H1 (cell line): ENCODE measurements around the gene LAT. TPM values are rescaled to one million over a fixed set of nuclear protein-coding genes. Genes with fewer than 3 reads are reported as not detected.

Experiments
- CTCF ChIA-PET: fragments of 300-600 bp; sonication (Branson Sonifier 250); formaldehyde crosslinking; loops from one replicate; lab custom pipeline; 2021; ENCODE audit not compliant: partially characterized antibody; lab: Charles Lee
- POLR2A ChIA-PET: fragments of 300-600 bp; sonication (Branson Sonifier 250); formaldehyde crosslinking; loops from one replicate; lab custom pipeline; 2021; ENCODE audit warnings: inconsistent platforms; ENCODE audit not compliant: partially characterized antibody; lab: Charles Lee
- DNase-seq, 2 experiments: peaks; one replicate each; pipeline versions ENCODE4 v3.0.0 to v3.0.0-alpha.2; 2010 to 2022; ENCODE audit warnings: low spot score in 2 of 2, low read depth in 1 of 2, mixed read lengths in 1 of 2
- FAIRE-seq: peaks from 2 replicates; lab custom pipeline; 2011; peaks lifted over from hg19 to GRCh38; lab: Jason Lieb, UNC
- H2AFZ ChIP-seq: 2 replicates; pipeline ENCODE4 v1.8.1; 2012; ENCODE audit warnings: low read length, inconsistent platforms
- H2AK5ac ChIP-seq: 2 replicates; pipeline ENCODE4 v1.6.1; 2013; ENCODE audit warnings: low read depth, low read length
- H2BK120ac ChIP-seq: replicated peaks from 2 replicates; pipeline ENCODE3; 2013; ENCODE audit warnings: low read depth, low read length, inconsistent platforms
- H2BK12ac ChIP-seq: 2 replicates; pipeline ENCODE4 v1.6.1; 2013; ENCODE audit warnings: low read depth, low read length
- H2BK15ac ChIP-seq: 2 replicates; pipeline ENCODE4 v1.6.1; 2013; ENCODE audit warnings: low read length
- H2BK20ac ChIP-seq: 2 replicates; pipeline ENCODE4 v1.6.1; 2013; ENCODE audit warnings: low read length
- H2BK5ac ChIP-seq: 2 replicates; pipeline ENCODE4 v1.6.1; 2013; ENCODE audit warnings: low read depth, low read length
- H3K14ac ChIP-seq: 2 replicates; pipeline ENCODE4 v1.6.1; 2013; ENCODE audit warnings: inconsistent platforms; ENCODE audit not compliant: insufficient read length
- H3K18ac ChIP-seq: 2 replicates; pipeline ENCODE4 v1.6.1; 2013; ENCODE audit warnings: low read length; ENCODE audit errors: extremely low read depth
- H3K23ac ChIP-seq: 2 replicates; pipeline ENCODE4 v1.6.1; 2013; ENCODE audit warnings: inconsistent platforms; ENCODE audit not compliant: insufficient read length
- H3K23me2 ChIP-seq: 2 replicates; pipeline ENCODE4 v1.6.1; 2013; ENCODE audit warnings: low read depth, low read length
- H3K27ac ChIP-seq: 2 replicates; pipeline ENCODE4 v1.6.1; 2011; ENCODE audit warnings: low read depth, low read length, inconsistent platforms
- H3K27me3 ChIP-seq, 4 experiments: replicated peaks in 1 of 4; 1 replicate in 1 of 4; 2 replicates in 3 of 4; pipeline versions ENCODE4 v1.6.1 to v1.8.1; 2011 to 2013; ENCODE audit warnings: low read length in 3 of 4, mild to moderate bottlenecking in 3 of 4, inconsistent platforms in 2 of 4, mixed read lengths in 2 of 4, moderate library complexity in 1 of 4; ENCODE audit not compliant: control insufficient read depth in 3 of 4, insufficient read depth in 3 of 4; ENCODE audit errors: extremely low read depth in 1 of 4
- H3K36me3 ChIP-seq, 4 experiments: 2 replicates each; pipeline versions ENCODE4 v1.6.1 to v1.8.1; 2011 to 2013; ENCODE audit warnings: mild to moderate bottlenecking in 4 of 4, low read length in 3 of 4, moderate library complexity in 2 of 4, control low read depth in 1 of 4, inconsistent platforms in 1 of 4; ENCODE audit not compliant: insufficient read depth in 4 of 4, control insufficient read depth in 2 of 4
- H3K4ac ChIP-seq: replicated peaks from 2 replicates; pipeline ENCODE3; 2013; ENCODE audit warnings: low read length, low read depth, mixed read lengths, inconsistent platforms; ENCODE audit not compliant: insufficient read length
- H3K4me1 ChIP-seq, 4 experiments: replicated peaks in 1 of 4; 1 replicate in 1 of 4; 2 replicates in 3 of 4; pipeline versions ENCODE4 v1.6.1 to v1.8.1; 2011 to 2013; ENCODE audit warnings: low read length in 3 of 4, inconsistent platforms in 2 of 4, mixed read lengths in 1 of 4; ENCODE audit not compliant: insufficient read depth in 4 of 4, control insufficient read depth in 3 of 4
- H3K4me2 ChIP-seq, 2 experiments: 2 replicates each; pipeline versions ENCODE4 v1.6.1 to v1.8.1; 2011 to 2013; ENCODE audit warnings: low read depth in 2 of 2, low read length in 2 of 2, control low read depth in 1 of 2, inconsistent platforms in 1 of 2, mild to moderate bottlenecking in 1 of 2; ENCODE audit not compliant: insufficient read depth in 1 of 2
- H3K4me3 ChIP-seq, 4 experiments: fragments of 200-600, 300-600 bp in 1 of 4; sonication (generic), shearing (Covaris generic), sonication (Bioruptor Twin) in 1 of 4; 2 replicates each; pipeline versions ENCODE4 v1.5.1 to v1.8.1; 2011 to 2016; ENCODE audit warnings: low read length in 4 of 4, low read depth in 3 of 4, control low read depth in 2 of 4, inconsistent platforms in 2 of 4, mild to moderate bottlenecking in 2 of 4, mixed read lengths in 1 of 4, moderate library complexity in 1 of 4; ENCODE audit not compliant: insufficient read depth in 2 of 4; ENCODE audit errors: extremely low read depth in 1 of 4
- H3K56ac ChIP-seq: replicated peaks from 2 replicates; pipeline ENCODE3; 2013; ENCODE audit warnings: low read depth, mild to moderate bottlenecking, mixed read lengths, low read length, inconsistent platforms; ENCODE audit not compliant: insufficient read length
- H3K79me1 ChIP-seq: 2 replicates; pipeline ENCODE4 v1.6.1; 2013; ENCODE audit warnings: low read depth, low read length, control low read depth
- H3K79me2 ChIP-seq, 2 experiments: 2 replicates each; pipeline versions ENCODE4 v1.6.1 to v1.8.1; 2012 to 2013; ENCODE audit warnings: low read length in 2 of 2, mild to moderate bottlenecking in 2 of 2, inconsistent platforms in 1 of 2; ENCODE audit not compliant: insufficient read depth in 2 of 2, control insufficient read depth in 1 of 2
- H3K9ac ChIP-seq, 4 experiments: replicated peaks in 1 of 4; 1 replicate in 1 of 4; 2 replicates in 3 of 4; pipeline versions ENCODE4 v1.6.1 to v1.8.1; 2011 to 2013; ENCODE audit warnings: low read depth in 3 of 4, low read length in 3 of 4, control low read depth in 2 of 4, mild to moderate bottlenecking in 2 of 4, moderate library complexity in 2 of 4, inconsistent platforms in 1 of 4; ENCODE audit errors: extremely low read depth in 1 of 4
- H3K9me3 ChIP-seq, 2 experiments: 2 replicates each; pipeline versions ENCODE4 v1.6.1 to v1.8.1; 2012 to 2013; ENCODE audit warnings: mild to moderate bottlenecking in 2 of 2, moderate library complexity in 2 of 2, control low read depth in 1 of 2, inconsistent platforms in 1 of 2, low read depth in 1 of 2, low read length in 1 of 2, mixed read lengths in 1 of 2; ENCODE audit not compliant: insufficient read depth in 2 of 2
- H4K20me1 ChIP-seq, 2 experiments: replicated peaks in 1 of 2; 2 replicates each; pipeline versions ENCODE3 to v1.8.1; 2011 to 2013; ENCODE audit warnings: inconsistent platforms in 2 of 2, low read length in 2 of 2, mild to moderate bottlenecking in 1 of 2; ENCODE audit not compliant: insufficient read depth in 2 of 2, control insufficient read depth in 1 of 2
- H4K5ac ChIP-seq: 2 replicates; pipeline ENCODE4 v1.6.1; 2013; ENCODE audit warnings: low read length, low read depth, mixed read lengths, inconsistent platforms; ENCODE audit not compliant: insufficient read length
- H4K8ac ChIP-seq: 2 replicates; pipeline ENCODE4 v1.8.0; 2013; ENCODE audit warnings: mild to moderate bottlenecking, moderate library complexity, low read length, inconsistent platforms; ENCODE audit not compliant: insufficient read depth; ENCODE audit errors: extremely low read depth
- H4K91ac ChIP-seq: replicated peaks from 2 replicates; pipeline ENCODE3; 2013; ENCODE audit warnings: low read length, mixed read lengths, inconsistent platforms; ENCODE audit not compliant: insufficient read length
- WGBS, 2 experiments: shearing (Covaris generic) in 1 of 2; methylation state at CpG; one replicate each; pipeline versions ENCODE4 v1.1.6 to v1.1.7; 2013 to 2015; ENCODE audit warnings: low lambda C conversion rate in 2 of 2, mixed read lengths in 2 of 2, inconsistent platforms in 1 of 2, low coverage in 1 of 2, missing lambda C conversion rate in 1 of 2; ENCODE audit not compliant: insufficient replicate concordance in 2 of 2, insufficient coverage in 1 of 2, insufficient read length in 1 of 2; ENCODE audit errors: extremely low coverage in 1 of 2, missing lambda C conversion rate in 1 of 2; 5-methylcytosine and 5-hydroxymethylcytosine counted together
- polyA plus RNA-seq, 7 experiments: library from polyadenylated mRNA; depleted of rRNA in 3 of 7; stranded (reverse) in 5 of 7; unstranded in 2 of 7; fragments of >200 nt in 5 of 7; fragments of 200-250 nt in 2 of 7; gene quantifications; 1 replicate in 5 of 7; 2 replicates in 1 of 7; 4 replicates in 1 of 7; pipeline versions ENCODE4 v1.2.1 to v1.2.3, GENCODE V29; 2011 to 2013; ENCODE audit warnings: missing spikeins in 2 of 7, mixed read lengths in 2 of 7
- total RNA-seq: library from RNA; stranded (reverse); fragmentation: NEBNext Ultra II Directional; extraction: Animal tissue kit (Norgen Biotek cat#: 25700); gene quantifications from 2 replicates; pipeline ENCODE4 v1.2.1, GENCODE V29; 2021

Gene LAT
- total and polyA plus RNA-seq, 2 of the 8 experiments (the other 6 are each of a cell fraction or from before 2014, with no cell fraction given): 2.7 to 3.4 TPM

DNA sequence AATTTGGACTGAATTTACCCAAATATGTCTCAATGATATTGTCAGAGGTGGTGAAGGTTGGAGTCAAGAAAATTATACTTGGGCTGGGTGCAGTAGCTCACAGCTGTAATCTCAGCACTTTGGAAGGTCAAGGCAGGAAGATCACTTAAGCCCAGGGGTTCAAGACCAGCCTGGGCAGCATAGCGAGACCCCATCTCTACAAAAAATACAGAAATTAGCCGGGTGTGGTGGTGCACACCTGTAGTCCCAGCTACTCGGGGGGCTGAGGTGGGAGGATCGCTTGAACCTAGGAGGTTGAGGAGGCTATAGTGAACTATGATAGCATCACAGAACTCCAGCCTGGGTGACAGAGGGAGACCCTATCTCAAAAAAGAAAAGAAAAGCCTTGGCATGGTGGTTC lies 40.9 kb downstream of the LAT start:
- 87% methylated on average over 4 of the region's 4 CpGs; no CpG with 5 or more reads in 1 of the 2 experiments for WGBS, 2 experiments
- Histone ChIP-seq H2BK12ac (no peak overlapping the region), H3K18ac (no peak overlapping the region), H2BK20ac (no peak overlapping the region), H4K91ac (no peak overlapping the region), H3K36me3 (no peaks in the 10 kb centered on the region), H3K79me1 (no peaks in the 10 kb centered on the region), H3K27me3 (no peaks in the 10 kb centered on the region), H4K5ac (no peak overlapping the region), H3K4me2 (no peak overlapping the region), H2BK120ac (no peak overlapping the region), H3K4ac (no peak overlapping the region), H3K56ac (no peak overlapping the region), H2AK5ac (no peak overlapping the region), H2BK5ac (no peak overlapping the region), H4K20me1 (no peaks in the 10 kb centered on the region), H3K4me1 (peaks cover 0 to 10% (median 5%) of the 10 kb centered on the region in 4 experiments; a peak in 6 of 7 replicates), H3K9me3 (no peaks in the 10 kb centered on the region), H3K27ac (no peak overlapping the region), H3K4me3 (no peak overlapping the region), H2AFZ (0 out of 2 replicates have a peak overlapping the region, but pooled peaks have one; percentile 65), H2BK15ac (no peak overlapping the region), H3K23ac (no peak overlapping the region), H3K79me2 (no peaks in the 10 kb centered on the region), H4K8ac (no peak overlapping the region), H3K9ac (no peak overlapping the region), H3K23me2 (peaks cover 2% of the 10 kb centered on the region; the same call in 1 of the 2 replicates), H3K14ac (no peak overlapping the region)
- FAIRE-seq: no peak
- DNase-seq: no peak
- ChIA-PET POLR2A (no interaction called here), CTCF (interaction anchor here (1.7 to 4.2 kb wide), 2 partner anchors 46 to 48 kb away, joined by 4 to 10 read pairs; no protein-coding TSS in a partner anchor)
